HG03175 (cell line): ENCODE results near the gene GCH1.
A peak's percentile ranks its signal among the peaks of the same experiment; 100 is the strongest.
"Not testable (repeated sequence)": the region's sequence is repeated elsewhere in the genome, so short reads cannot be mapped to it uniquely, and the experiment has no call there.

ENCODE experiments used
- ATAC-seq: cut with Tn5 transposase; IDR thresholded peaks from one replicate; pipeline ENCODE4 v1.9.1; 2021; ENCODE audit warnings: mild to moderate bottlenecking, moderate library complexity; ENCODE audit not compliant: unreplicated experiment

The GCH1 gene

GRCh38 chr14:54870154-54871090 lies 32.2 kb downstream of the GCH1 start:
- not testable (repeated sequence) for ATAC-seq

DNA sequence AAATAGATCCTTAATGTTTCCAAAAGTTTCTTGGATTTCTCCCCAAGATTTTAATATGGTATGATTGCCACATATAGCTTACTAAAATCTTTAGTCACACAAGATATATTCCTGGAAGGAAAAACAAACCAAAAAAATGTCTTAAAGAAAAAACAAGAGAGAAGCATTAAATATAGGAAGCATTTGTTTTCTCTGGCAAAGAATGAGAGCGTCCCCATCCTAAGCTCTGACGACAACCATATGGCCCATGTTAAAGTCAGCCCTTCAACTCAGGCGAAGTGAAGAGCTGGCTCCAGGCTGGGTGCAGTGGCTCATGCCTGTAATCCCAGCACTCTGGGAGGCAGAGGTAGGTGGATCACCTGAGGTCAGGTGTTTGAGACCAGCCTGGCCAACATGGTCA lies 35.6 kb downstream of the GCH1 start:
- no peak for ATAC-seq

DNA sequence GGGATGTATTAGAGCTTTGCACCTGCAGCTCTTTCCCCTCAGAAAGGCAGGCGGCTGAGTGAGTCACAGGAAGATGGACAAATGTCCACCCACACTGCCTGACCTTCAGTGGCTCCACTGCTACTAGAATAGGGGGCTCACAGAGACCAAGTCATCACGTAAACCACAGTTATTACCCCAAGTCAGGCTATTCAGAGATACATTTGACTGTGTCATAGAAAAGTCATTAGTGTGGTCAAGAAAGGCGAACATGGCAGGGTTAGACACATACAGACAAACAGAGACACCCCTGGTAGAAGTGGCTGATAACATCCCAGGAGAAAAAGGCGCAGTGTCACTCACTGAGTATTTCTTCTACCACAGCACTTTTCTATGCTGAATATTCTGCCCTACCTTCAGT lies 36.0 kb downstream of the GCH1 start:
- no peak for ATAC-seq

GRCh38 chr14:54864526-54864925 lies 38.1 kb downstream of the GCH1 start:
- no peak for ATAC-seq

DNA sequence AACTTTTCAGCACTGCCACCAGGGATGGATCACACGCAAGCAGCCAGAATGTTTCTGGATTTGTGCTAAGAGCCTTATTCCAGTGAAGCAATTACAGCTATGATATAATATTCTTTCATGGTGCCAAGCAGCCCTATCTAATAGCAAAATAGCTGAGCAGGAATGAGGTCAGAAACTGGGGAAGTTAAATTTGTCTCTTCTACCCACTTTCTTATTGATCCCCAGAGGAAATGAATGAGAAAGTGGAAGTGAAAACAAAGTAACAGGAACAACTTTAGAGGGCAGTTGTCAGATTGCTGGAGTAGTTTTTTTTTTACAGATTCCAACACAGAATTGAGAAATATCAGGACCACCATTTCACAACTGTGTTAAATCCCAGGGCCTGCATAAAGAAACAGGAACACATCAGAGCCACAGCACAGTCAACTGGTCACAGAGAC lies 44.8 kb downstream of the GCH1 start:
- peak; percentile 79 for ATAC-seq

GRCh38 chr14:54856152-54856551 lies 46.5 kb downstream of the GCH1 start:
- no peak for ATAC-seq

GRCh38 chr14:54854181-54854580 lies 48.4 kb downstream of the GCH1 start:
- peak; percentile 55 for ATAC-seq

DNA sequence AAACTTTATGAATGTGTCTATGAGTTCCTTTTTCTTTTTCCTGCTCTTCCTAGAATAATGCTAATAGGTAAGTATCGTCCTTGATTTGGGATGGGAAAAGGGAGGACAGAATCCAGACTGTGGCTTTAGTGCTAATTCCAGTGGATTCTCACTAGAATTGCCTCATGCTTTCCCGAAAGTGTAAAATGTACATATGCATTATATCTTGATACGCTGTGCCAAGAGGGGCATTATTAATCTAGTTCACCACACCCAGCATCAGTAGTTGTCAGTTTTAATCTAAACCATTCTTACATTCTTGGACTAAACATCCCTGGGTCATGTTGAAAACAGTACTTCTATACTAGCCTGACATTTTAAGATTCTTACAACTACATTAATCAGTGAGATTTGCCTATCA lies 49.3 kb downstream of the GCH1 start:
- ATAC-seq, result no peak

DNA sequence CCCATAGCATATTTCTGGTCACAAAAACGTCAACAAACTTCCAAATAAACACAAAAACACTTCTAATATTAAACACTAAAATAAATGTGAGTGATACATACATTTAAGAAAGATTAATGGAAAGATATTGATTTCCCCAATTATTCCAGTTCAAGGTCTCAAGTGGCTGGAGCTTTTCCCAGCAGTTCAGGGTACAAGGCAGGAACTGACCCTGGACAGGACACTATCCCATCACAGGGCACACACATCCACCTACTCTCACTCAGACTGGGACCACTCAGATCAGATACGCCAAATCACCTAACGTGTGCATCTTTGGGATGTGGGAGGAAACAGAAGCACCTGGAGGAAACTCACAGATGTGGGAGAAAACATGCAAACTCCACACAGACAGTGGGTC lies 50.4 kb downstream of the GCH1 start:
- no peak for ATAC-seq

DNA sequence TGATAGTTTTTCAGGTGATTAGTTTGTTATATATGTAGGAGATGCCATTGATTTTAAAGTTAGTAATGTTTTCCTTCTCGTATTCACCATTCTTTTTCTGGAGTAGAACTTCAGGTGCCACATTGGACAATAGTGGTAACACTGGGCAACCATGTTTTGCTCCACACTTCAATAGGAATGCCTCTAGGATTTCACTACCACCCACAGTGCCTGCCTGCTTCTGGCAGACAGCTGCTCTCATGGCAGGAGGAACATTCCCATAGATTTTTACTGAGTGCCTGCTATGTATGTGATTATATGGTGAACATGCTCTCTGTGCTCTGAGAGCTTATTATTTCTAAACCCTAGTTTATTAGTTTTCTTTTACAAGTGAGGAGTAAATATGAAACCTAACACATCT lies 53.7 kb downstream of the GCH1 start:
- no peak for ATAC-seq

- ATAC-seq, result no peak
Measured at GRCh38 chr14:54845641-54846040, 57.0 kb downstream of the GCH1 start.

DNA sequence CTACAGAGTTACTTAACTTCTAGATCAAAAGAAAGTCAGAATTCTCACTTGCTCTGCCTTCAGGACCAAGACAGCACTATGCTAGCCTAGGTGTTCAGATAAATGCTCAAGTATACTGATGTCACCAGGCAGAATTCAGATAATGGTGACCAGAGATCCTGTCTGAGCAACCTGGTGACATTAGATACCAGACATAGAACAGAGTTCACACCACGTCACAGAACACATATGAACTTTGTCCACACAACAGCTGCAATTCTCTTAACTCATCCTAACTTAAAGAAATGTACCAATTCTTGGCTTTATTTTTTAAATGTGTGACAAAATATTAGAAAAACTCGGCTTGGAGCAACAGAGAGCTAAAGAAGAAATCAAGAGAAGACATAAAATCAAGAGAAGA lies 58.1 kb downstream of the GCH1 start:
- no peak for ATAC-seq

DNA sequence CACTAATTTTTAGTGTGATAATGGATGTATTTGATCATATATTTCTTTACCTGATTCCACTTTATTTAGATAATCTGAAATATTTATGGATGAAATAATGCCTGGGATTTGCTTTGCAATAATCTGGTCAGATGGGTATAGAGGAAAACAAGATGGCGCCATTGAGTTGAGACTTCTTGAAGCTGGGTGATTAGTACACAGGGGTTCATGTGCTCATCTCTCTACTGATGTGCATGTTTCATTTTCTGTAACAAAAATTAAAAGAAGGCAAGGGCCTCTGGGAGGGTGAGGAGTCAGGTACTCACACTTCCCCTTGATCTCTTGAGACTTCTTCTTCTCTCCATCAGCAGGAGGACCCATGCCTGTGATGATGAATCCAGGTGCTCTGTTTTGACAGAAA lies 61.8 kb downstream of the GCH1 start:
- no peak for ATAC-seq

- ATAC-seq, result no peak
Measured at GRCh38 chr14:54840336-54840735, 62.3 kb downstream of the GCH1 start.

- no peak for ATAC-seq
Measured at GRCh38 chr14:54839701-54840119, 62.9 kb downstream of the GCH1 start.

- ATAC-seq, result no peak
Measured at GRCh38 chr14:54838931-54839512, 63.6 kb downstream of the GCH1 start.

- ATAC-seq, result no peak
Measured at GRCh38 chr14:54837508-54838149, 65.0 kb downstream of the GCH1 start.

DNA sequence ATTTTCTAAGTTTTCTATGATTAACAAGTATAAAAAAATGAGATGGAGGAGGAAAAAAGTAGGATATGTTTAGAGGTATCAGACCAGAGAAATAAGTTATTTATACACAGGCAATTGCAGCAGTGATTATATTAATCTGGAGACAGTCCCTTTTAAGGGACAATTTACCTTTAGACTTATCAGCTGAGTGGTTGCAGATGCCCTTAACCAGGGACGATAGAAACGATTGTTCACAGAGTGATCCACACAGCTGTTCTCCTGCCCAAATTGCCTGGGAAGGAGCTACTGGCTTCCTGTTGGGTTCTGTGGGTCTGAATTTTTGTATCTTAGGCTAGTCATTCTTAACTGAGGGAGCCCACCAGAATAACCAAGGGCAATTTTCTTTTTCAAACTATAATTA lies 66.4 kb downstream of the GCH1 start:
- ATAC-seq, result no peak

- no peak for ATAC-seq
Measured at GRCh38 chr14:54834727-54835126, 67.9 kb downstream of the GCH1 start.

DNA sequence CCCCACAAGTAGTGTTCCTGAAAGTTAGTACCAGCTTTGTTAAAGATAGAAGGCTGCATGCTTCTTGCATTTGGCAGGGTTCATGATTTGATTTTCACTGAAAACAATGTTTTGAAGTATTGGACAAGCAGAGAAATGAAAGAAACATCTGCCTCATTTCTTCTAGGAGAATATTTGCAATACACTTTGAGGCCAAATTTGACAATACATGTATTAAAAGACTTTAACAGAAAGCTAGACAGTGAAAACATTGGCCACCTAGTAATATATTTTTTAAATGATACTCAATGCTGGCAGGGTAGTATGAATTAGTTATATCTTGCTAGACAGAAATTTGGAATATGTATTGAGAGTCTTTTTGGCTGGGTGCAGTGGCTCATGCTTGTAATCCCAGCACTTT lies 68.5 kb downstream of the GCH1 start:
- ATAC-seq, result no peak

- ATAC-seq, result no peak
Measured at GRCh38 chr14:54830650-54831049, 72.0 kb downstream of the GCH1 start.
